ENCODE results near the gene SCN10A.

Gene SCN10A

DNA sequence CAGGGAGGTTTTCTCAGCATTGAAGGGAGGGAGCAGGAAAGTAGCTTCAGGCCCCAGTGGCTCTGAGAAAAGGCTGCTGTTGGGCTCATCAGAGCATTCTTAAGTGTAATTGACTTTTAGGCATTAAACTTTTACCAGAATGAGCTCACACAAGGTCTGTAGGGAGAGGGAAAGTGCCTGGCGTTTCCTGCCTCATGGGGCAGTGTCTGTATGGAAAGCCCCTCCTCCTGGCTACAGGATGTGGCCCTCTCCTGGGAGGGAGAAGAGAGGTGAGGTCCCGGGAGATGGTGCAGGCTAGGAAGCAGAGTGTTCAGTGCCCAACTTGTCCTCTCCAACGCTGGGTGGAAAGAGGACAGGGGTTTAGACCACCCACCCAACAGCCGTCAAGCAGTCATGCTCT, 21.3 kb upstream of the SCN10A start:
- no peak for DNase-seq (ENCODE audit: low read depth)

DNA sequence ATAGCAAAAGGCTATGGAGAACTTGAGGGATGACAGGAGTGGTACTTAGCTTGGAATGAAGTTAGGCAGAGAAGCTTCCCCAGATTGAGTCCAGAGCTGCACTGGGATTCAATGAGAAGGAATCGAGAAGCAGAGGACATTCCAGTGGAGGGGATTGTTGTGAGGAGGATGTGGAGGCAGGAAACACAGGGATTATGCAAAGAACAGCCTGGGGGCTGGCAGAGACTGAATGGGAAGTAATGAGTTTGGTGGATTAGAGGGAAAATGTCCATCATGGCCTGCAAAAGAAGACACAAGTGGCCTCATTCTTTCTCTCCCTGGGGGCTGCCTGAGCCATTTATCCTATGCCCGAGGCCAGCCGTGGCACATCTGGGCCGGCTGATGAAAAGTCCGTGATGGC, 20.5 kb upstream of the SCN10A start:
- no peak overlapping the region for H3K4me3 ChIP-seq (ENCODE audit: low read depth, low read length)
- DNase-seq (ENCODE audit: low read depth): no peak
- TF ChIP-seq POLR2A (IDR thresholded peaks at IDR 0.05; ENCODE audit: extremely low read depth, insufficient read length) (no peak), MYC (IDR thresholded peaks at IDR 0.05; ENCODE audit: low read depth, low read length) (no peak)
- TF ChIP-seq, protein P1, sequence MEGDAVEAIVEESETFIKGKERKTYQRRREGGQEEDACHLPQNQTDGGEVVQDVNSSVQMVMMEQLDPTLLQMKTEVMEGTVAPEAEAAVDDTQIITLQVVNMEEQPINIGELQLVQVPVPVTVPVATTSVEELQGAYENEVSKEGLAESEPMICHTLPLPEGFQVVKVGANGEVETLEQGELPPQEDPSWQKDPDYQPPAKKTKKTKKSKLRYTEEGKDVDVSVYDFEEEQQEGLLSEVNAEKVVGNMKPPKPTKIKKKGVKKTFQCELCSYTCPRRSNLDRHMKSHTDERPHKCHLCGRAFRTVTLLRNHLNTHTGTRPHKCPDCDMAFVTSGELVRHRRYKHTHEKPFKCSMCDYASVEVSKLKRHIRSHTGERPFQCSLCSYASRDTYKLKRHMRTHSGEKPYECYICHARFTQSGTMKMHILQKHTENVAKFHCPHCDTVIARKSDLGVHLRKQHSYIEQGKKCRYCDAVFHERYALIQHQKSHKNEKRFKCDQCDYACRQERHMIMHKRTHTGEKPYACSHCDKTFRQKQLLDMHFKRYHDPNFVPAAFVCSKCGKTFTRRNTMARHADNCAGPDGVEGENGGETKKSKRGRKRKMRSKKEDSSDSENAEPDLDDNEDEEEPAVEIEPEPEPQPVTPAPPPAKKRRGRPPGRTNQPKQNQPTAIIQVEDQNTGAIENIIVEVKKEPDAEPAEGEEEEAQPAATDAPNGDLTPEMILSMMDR (IDR thresholded peaks at IDR 0.05; ENCODE audit: low read depth, low read length): no peak
- TF ChIP-seq, protein P2, sequence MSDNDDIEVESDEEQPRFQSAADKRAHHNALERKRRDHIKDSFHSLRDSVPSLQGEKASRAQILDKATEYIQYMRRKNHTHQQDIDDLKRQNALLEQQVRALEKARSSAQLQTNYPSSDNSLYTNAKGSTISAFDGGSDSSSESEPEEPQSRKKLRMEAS (IDR thresholded peaks at IDR 0.05; ENCODE audit: low read depth, low read length): no peak

More for the DNA sequence above, 21.3 kb upstream of the SCN10A start:
- no peak overlapping the region for H3K4me3 ChIP-seq (ENCODE audit: low read depth, low read length)
- TF ChIP-seq, protein P2 (IDR thresholded peaks at IDR 0.05; ENCODE audit: low read depth, low read length): no peak
- TF ChIP-seq MYC (IDR thresholded peaks at IDR 0.05; ENCODE audit: low read depth, low read length): no peak
- TF ChIP-seq POLR2A (IDR thresholded peaks at IDR 0.05; ENCODE audit: extremely low read depth, insufficient read length): no peak
- TF ChIP-seq, protein P1 (IDR thresholded peaks at IDR 0.05; ENCODE audit: low read depth, low read length): no peak

DNA sequence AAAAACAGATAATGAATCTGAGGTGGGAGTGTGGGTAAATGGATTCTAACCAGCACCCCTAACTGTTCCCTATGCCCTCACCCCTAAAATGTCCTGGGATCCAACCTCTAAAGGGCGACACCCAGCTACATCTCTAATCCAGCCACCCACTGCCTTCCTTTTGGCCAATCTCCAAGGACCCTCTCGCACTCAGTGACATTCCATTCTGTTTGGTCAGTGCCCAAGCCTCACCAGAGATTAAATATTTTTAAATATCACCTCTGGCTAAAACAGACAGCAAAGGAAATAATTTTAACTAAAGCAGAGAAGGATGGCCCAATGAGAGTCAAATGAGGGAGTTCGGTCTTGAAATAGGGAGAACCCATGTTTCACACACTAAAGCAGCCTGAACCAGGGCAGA, 19.9 kb upstream of the SCN10A start:
- H3K4me3 ChIP-seq (ENCODE audit: low read depth, low read length): no peak overlapping the region
- TF ChIP-seq, protein P1 (IDR thresholded peaks at IDR 0.05; ENCODE audit: low read depth, low read length): no peak
- TF ChIP-seq MYC (IDR thresholded peaks at IDR 0.05; ENCODE audit: low read depth, low read length): no peak
- no peak for DNase-seq (ENCODE audit: low read depth)

DNA sequence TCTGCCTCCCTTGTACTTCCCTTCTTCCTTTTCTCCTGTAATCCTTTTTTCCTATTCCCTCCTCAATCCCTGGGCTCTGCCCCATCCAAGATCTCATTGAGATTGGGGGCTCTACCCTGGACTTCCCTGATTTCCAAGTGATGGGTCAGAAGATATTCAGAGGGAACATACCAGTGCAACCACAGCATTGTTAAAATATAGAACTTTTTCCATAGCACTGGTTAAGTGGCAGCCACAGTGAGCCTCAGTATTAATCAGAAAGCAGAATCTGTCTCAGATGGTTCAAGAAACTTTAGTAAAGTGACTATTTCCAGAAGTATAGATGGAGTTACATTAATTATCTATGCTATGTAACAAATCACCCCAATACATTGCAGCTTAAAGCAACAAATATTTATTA, 18.7 kb upstream of the SCN10A start:
- no peak overlapping the region for H3K4me3 ChIP-seq (ENCODE audit: low read depth, low read length)
- no peak for DNase-seq (ENCODE audit: low read depth)
- TF ChIP-seq MYC (IDR thresholded peaks at IDR 0.05; ENCODE audit: low read depth, low read length) (no peak), POLR2A (IDR thresholded peaks at IDR 0.05; ENCODE audit: extremely low read depth, insufficient read length) (no peak)
- TF ChIP-seq, protein P1 (IDR thresholded peaks at IDR 0.05; ENCODE audit: low read depth, low read length): no peak
- TF ChIP-seq, protein P2 (IDR thresholded peaks at IDR 0.05; ENCODE audit: low read depth, low read length): no peak

DNA sequence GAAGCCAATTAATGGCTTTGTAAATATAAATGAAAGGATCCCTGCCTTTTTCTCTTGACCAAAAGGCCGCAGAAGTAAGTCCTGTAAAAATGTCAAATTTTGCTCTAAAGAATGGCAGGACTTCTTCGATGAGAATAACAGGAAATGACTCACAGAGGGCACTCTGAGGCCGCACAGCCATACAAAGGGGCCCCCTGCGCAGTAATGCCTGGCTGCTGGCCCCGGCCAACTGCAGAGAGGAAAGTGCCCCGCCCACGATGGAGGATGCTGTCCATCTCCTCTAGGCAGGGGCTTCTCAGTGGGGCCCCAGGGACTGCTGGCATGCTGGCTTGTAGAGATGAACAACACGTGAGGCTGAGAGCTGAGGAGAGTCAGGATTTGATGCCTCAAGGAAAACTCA, 18.1 kb upstream of the SCN10A start:
- DNase-seq (ENCODE audit: low read depth): peak; percentile 92
- peak; percentile 59 for TF ChIP-seq MYC (IDR thresholded peaks at IDR 0.05; ENCODE audit: low read depth, low read length)
- TF ChIP-seq, protein P1 (IDR thresholded peaks at IDR 0.05; ENCODE audit: low read depth, low read length): no peak
- no peak for TF ChIP-seq POLR2A (IDR thresholded peaks at IDR 0.05; ENCODE audit: extremely low read depth, insufficient read length)
- TF ChIP-seq, protein P2 (IDR thresholded peaks at IDR 0.05; ENCODE audit: low read depth, low read length): peak; percentile 60

DNA sequence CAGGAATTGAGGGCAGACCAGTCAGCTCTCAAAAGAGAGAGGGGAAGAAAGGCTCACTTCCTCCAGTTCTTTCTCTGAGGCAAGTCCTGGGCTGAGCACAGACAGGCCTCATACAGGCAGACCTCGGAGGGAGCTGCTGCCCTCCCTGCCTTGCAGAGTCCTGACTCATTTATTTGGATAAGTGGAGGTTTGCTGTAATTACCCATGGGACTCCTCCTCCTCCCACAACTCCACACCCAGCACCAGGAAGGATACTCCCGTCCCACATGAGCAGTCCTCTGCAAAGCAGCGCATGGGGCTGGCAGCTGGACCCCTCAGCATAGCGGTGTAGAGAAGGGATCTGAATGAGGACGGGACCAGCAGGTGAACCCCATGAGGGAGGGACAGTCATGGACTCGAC, 13.4 kb upstream of the SCN10A start:
- TF ChIP-seq POLR2A (IDR thresholded peaks at IDR 0.05; ENCODE audit: extremely low read depth, insufficient read length) (no peak), MYC (IDR thresholded peaks at IDR 0.05; ENCODE audit: low read depth, low read length) (no peak)
- TF ChIP-seq, protein P1 (IDR thresholded peaks at IDR 0.05; ENCODE audit: low read depth, low read length): no peak
- TF ChIP-seq, protein P2 (IDR thresholded peaks at IDR 0.05; ENCODE audit: low read depth, low read length): no peak
- H3K4me3 ChIP-seq (ENCODE audit: low read depth, low read length): no peak overlapping the region
- DNase-seq (ENCODE audit: low read depth): peak; percentile 88

More for the DNA sequence above, 18.1 kb upstream of the SCN10A start:
- no peak overlapping the region for H3K4me3 ChIP-seq (ENCODE audit: low read depth, low read length)
